HL-60 (cell line): Measurements from ENCODE around the gene COL18A1.
"Not testable (repeated sequence)": the region's sequence is repeated elsewhere in the genome, so short reads cannot be mapped to it uniquely, and the experiment has no call there.

Experiments used
- DNase-seq, 2 experiments: peaks; one replicate each; pipeline ENCODE4 v3.0.0-alpha.2; 2010 to 2020; ENCODE audit warnings: low read depth in 1 of 2, low spot score in 1 of 2
- H3K27ac ChIP-seq: fragments of 250-450 bp; sonication (Bioruptor Pico); replicated peaks from 2 replicates; pipeline ENCODE4 v1.5.1; 2020; ENCODE audit warnings: mild to moderate bottlenecking, moderate library complexity
- H3K27me3 ChIP-seq: fragments of 250-450 bp; sonication (Bioruptor Pico); 2 replicates; pipeline ENCODE4 v1.5.1; 2021; ENCODE audit warnings: mild to moderate bottlenecking, moderate library complexity; ENCODE audit not compliant: insufficient read depth, poor library complexity, severe bottlenecking
- H3K4me3 ChIP-seq: replicated peaks from 2 replicates; pipeline ENCODE4 v1.5.1; 2011; ENCODE audit warnings: mild to moderate bottlenecking, control low read depth, low read length; ENCODE audit not compliant: insufficient read depth
- GABPA ChIP-seq: IDR thresholded peaks from 2 replicates; pipeline ENCODE4 v1.6.1; 2012; ENCODE audit warnings: low read depth
- POLR2AphosphoS5 ChIP-seq: IDR thresholded peaks from 2 replicates; pipeline ENCODE4 v1.6.1; 2012; ENCODE audit warnings: low read depth
- SPI1 ChIP-seq: IDR thresholded peaks from 2 replicates; pipeline ENCODE4 v1.6.1; 2012; ENCODE audit warnings: low read depth, mild to moderate bottlenecking, borderline replicate concordance
- TF ChIP-seq, protein P1 (sequence below): IDR thresholded peaks from one replicate; pipeline ENCODE4 v1.5.1; 2011; ENCODE audit warnings: low read length, control low read depth, inconsistent platforms; ENCODE audit not compliant: insufficient read depth
- TF ChIP-seq, protein P2 (sequence below): IDR thresholded peaks from 2 replicates; pipeline ENCODE4 v1.6.1; 2012; ENCODE audit warnings: low read depth; ENCODE audit not compliant: insufficient replicate concordance

COL18A1 gene

DNA sequence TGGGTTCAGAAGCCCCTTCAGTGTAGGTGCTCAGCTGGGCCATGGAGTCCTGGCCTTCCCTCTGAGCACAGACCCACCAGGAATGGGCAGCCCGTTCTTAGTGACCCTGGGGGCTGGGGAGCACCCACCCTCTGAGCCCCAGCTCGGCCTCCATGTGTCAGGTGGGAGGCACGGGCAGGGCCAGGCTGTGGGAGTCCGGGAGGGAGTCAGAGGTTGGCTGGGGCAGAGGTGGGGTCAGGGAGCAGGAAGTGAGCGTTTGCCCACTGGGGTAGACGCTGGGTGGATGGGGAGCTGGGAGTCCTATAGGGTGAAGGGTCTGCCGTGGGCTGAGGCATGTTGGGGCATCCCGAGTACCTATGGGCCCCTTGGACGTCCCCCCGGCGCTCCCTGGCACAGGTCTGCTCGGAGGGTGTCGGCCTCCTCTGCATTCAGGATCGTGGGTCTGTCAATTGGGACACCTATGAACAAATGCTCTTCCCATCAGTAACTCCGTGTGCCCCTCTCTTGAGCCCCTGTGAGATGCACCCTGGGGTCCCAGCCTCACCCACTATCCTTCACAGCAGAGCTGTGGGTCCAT is 30.5 kb downstream of the COL18A1 start:
- Histone ChIP-seq H3K27me3 (no peaks in the 10 kb centered on the region), H3K4me3 (no peak overlapping the region), H3K27ac (no peak overlapping the region)
- TF ChIP-seq POLR2AphosphoS5 = no peak
- no peak for TF ChIP-seq SPI1
- TF ChIP-seq, protein P1, sequence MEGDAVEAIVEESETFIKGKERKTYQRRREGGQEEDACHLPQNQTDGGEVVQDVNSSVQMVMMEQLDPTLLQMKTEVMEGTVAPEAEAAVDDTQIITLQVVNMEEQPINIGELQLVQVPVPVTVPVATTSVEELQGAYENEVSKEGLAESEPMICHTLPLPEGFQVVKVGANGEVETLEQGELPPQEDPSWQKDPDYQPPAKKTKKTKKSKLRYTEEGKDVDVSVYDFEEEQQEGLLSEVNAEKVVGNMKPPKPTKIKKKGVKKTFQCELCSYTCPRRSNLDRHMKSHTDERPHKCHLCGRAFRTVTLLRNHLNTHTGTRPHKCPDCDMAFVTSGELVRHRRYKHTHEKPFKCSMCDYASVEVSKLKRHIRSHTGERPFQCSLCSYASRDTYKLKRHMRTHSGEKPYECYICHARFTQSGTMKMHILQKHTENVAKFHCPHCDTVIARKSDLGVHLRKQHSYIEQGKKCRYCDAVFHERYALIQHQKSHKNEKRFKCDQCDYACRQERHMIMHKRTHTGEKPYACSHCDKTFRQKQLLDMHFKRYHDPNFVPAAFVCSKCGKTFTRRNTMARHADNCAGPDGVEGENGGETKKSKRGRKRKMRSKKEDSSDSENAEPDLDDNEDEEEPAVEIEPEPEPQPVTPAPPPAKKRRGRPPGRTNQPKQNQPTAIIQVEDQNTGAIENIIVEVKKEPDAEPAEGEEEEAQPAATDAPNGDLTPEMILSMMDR = no peak
- TF ChIP-seq, protein P2, sequence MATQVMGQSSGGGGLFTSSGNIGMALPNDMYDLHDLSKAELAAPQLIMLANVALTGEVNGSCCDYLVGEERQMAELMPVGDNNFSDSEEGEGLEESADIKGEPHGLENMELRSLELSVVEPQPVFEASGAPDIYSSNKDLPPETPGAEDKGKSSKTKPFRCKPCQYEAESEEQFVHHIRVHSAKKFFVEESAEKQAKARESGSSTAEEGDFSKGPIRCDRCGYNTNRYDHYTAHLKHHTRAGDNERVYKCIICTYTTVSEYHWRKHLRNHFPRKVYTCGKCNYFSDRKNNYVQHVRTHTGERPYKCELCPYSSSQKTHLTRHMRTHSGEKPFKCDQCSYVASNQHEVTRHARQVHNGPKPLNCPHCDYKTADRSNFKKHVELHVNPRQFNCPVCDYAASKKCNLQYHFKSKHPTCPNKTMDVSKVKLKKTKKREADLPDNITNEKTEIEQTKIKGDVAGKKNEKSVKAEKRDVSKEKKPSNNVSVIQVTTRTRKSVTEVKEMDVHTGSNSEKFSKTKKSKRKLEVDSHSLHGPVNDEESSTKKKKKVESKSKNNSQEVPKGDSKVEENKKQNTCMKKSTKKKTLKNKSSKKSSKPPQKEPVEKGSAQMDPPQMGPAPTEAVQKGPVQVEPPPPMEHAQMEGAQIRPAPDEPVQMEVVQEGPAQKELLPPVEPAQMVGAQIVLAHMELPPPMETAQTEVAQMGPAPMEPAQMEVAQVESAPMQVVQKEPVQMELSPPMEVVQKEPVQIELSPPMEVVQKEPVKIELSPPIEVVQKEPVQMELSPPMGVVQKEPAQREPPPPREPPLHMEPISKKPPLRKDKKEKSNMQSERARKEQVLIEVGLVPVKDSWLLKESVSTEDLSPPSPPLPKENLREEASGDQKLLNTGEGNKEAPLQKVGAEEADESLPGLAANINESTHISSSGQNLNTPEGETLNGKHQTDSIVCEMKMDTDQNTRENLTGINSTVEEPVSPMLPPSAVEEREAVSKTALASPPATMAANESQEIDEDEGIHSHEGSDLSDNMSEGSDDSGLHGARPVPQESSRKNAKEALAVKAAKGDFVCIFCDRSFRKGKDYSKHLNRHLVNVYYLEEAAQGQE = no peak
- no peak for TF ChIP-seq GABPA
- no peak for DNase-seq

DNA sequence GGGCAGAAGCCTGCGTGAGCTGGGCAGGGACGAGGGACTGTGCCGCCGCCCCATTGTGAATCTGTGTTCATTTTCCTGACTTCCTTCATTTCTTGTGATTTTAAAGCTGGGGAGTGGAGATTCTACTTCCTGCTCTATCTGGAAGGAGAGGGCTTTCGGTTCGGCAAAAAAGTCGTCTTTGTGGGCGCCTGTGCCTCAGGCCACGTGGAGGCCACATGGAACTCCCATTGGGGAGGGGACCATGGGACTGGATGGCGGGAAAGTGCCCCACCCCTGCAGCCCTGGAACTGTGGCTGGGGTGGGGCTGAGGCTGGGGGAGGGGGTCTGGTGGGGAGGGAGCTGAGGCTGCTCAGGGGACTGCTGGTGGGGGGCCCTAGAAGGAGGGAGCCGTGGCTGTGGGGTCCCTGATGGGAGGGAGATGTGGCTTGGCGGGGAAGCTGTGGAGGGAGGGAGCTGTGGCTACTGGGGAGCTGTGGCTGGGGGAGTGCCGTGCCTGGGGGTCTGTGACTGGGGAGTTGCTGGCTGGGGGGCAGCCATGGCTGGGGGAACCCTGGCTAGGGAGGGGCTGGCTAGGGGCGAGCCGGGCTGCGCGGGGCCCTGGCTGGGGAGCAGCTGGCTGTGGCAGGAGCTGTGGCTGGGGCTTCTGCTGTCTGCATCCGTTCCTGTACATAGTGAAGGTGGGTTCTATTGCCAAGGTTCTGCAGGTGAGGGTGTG is 31.5 kb downstream of the COL18A1 start:
- TF ChIP-seq, protein P1 = no peak
- TF ChIP-seq SPI1 (no peak), GABPA (no peak), POLR2AphosphoS5 (no peak)
- TF ChIP-seq, protein P2 = no peak

DNA sequence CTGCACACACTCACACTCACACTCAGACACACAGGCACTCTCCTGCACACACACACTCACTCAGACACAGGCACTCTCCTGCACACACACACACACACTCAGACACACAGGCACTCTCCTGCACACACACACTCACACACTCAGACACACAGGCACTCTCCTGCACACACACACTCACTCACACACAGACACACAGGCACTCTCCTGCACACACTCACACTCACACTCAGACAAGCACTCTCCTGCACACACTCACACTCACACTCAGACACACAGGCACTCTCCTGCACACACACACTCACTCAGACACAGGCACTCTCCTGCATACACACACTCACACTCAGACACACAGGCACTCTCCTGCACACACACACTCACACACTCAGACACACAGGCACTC is 32.9 kb downstream of the COL18A1 start:
- H3K27me3 ChIP-seq, DNase-seq, H3K4me3 ChIP-seq, H3K27ac ChIP-seq: not testable (repeated sequence)

More for the DNA sequence above, 31.5 kb downstream of the COL18A1 start:
- no peak for DNase-seq
- H3K27ac ChIP-seq = no peak overlapping the region
- H3K4me3 ChIP-seq = no peak overlapping the region
- no peaks in the 10 kb centered on the region for H3K27me3 ChIP-seq

DNA sequence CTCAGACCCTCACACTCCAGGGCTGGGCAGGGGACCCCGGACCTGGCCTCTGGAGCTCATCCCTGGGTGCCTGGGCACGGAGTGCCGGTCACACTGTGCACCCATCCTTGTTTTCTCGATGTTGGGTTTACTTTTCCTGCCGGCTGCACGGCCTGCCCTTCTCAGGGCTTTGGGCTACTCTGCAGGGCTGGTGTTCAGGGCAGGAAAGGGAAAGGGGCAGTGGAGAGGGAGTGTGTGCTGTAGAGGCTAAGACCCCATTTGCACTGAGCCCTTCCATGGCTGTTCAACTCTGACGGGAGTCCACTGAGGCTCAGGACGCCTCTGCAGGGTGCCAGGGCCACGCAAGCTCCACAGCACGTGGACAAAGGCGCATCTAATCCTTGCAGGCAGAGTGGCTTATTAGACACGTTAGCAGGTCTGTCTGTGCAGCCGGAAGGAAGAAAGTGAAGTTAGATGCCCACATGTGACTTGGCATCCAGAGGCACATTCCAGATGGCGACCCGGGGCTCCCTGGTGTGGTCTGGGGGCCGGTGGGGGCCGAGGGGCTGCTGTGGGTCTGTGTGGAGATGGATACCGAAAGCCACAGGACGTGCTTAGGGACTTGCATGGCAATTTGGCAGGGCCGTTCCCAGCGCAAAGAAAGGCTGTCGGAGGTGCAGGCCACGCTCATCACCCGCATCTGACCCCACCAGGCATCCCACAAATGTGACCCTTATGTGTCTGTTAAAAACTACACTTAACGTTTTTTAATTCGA is 33.6 kb downstream of the COL18A1 start:
- no peak overlapping the region for H3K4me3 ChIP-seq
- no peak overlapping the region; the same call in 1 of the 2 replicates for H3K27ac ChIP-seq
- TF ChIP-seq, protein P1 = no peak
- TF ChIP-seq SPI1 (no peak), GABPA (no peak), POLR2AphosphoS5 (no peak)
- TF ChIP-seq, protein P2 = no peak
- no peak for DNase-seq
- H3K27me3 ChIP-seq = no peaks in the 10 kb centered on the region
